SK-N-SH (cell line): ENCODE measurements around the gene PNCK. TPM values are rescaled to one million over a fixed set of nuclear protein-coding genes. Genes with fewer than 3 reads are reported as not detected.

Experiments used
- CTCF ChIA-PET: fragments of 300-600, 350-600 bp; formaldehyde crosslinking; extraction: SDS; loops from one replicate; lab custom pipeline; 2021; lab: Yijun Ruan, JAX
- POLR2A ChIA-PET: fragments of 350-600 bp; sonication (Branson Sonifier 250); formaldehyde crosslinking; extraction: SDS; loops from one replicate; lab custom pipeline; 2020; ENCODE audit warnings: antibody characterized with exemption, inconsistent platforms; lab: Yijun Ruan, JAX
- DNase-seq: peaks from one replicate; pipeline ENCODE4 v3.0.0; 2012
- H2AFZ ChIP-seq: fragments of 200-600 bp; sonication (generic); 2 replicates; pipeline ENCODE4 v1.8.1; 2016; ENCODE audit warnings: antibody characterized with exemption, mild to moderate bottlenecking, low read depth
- H3F3A ChIP-seq: fragments of 200-600 bp; sonication (generic); replicated peaks from 2 replicates; pipeline ENCODE3; 2016; ENCODE audit warnings: antibody characterized with exemption, mild to moderate bottlenecking; ENCODE audit not compliant: insufficient read depth
- H3K27ac ChIP-seq, 2 experiments: fragments of 200-500 bp in 1 of 2; fragments of 200-600 bp in 1 of 2; sonication (Bioruptor generic) in 1 of 2; sonication (generic), shearing (Covaris generic) in 1 of 2; 2 replicates each; pipeline versions ENCODE4 v1.5.1 to v1.6.1; 2014 to 2016; ENCODE audit warnings: low read depth in 2 of 2, inconsistent platforms in 1 of 2, low read length in 1 of 2, mild to moderate bottlenecking in 1 of 2, mixed read lengths in 1 of 2
- H3K27me3 ChIP-seq: fragments of 200-600 bp; sonication (generic), shearing (Covaris generic); 2 replicates; pipeline ENCODE4 v1.6.1; 2016; ENCODE audit warnings: mixed run types; ENCODE audit not compliant: insufficient read depth
- H3K36me3 ChIP-seq, 2 experiments: fragments of 200-500 bp in 1 of 2; fragments of 200-600 bp in 1 of 2; sonication (Bioruptor generic) in 1 of 2; sonication (generic) in 1 of 2; replicated peaks in 1 of 2; 2 replicates each; pipeline versions ENCODE3 to v1.5.1; 2014 to 2016; ENCODE audit warnings: low read length in 1 of 2, mild to moderate bottlenecking in 1 of 2; ENCODE audit not compliant: insufficient read depth in 2 of 2, control insufficient read depth in 1 of 2
- H3K4me1 ChIP-seq, 2 experiments: fragments of 200-500 bp in 1 of 2; fragments of 200-600 bp in 1 of 2; sonication (Bioruptor generic) in 1 of 2; sonication (generic), shearing (Covaris generic) in 1 of 2; 2 replicates each; pipeline versions ENCODE4 v1.5.1 to v1.6.1; 2014 to 2016; ENCODE audit warnings: low read depth in 1 of 2, low read length in 1 of 2, mixed run types in 1 of 2; ENCODE audit not compliant: insufficient read depth in 2 of 2, control insufficient read depth in 1 of 2
- H3K4me2 ChIP-seq: fragments of 200-600 bp; sonication (generic), shearing (Covaris generic); 2 replicates; pipeline ENCODE4 v1.6.1; 2017; ENCODE audit warnings: mixed run types
- H3K4me3 ChIP-seq, 2 experiments: fragments of 200-500 bp in 1 of 2; fragments of 200-600 bp in 1 of 2; sonication (Bioruptor generic) in 1 of 2; sonication (generic), shearing (Covaris generic) in 1 of 2; 2 replicates each; pipeline versions ENCODE4 v1.5.1 to v1.8.1; 2014 to 2016; ENCODE audit warnings: low read depth in 2 of 2, inconsistent platforms in 1 of 2, low read length in 1 of 2, mild to moderate bottlenecking in 1 of 2, mixed read lengths in 1 of 2, moderate library complexity in 1 of 2
- H3K79me2 ChIP-seq: fragments of 200-600 bp; sonication (generic); 2 replicates; pipeline ENCODE4 v1.8.1; 2017; ENCODE audit warnings: mild to moderate bottlenecking; ENCODE audit not compliant: insufficient read depth
- H3K9ac ChIP-seq: fragments of 200-600 bp; sonication (generic); 2 replicates; pipeline ENCODE4 v1.6.1; 2017; ENCODE audit warnings: mixed run types
- H3K9me2 ChIP-seq: fragments of 200-600 bp; sonication (generic); 2 replicates; pipeline ENCODE4 v1.6.1; 2017; ENCODE audit warnings: mixed run types
- H3K9me3 ChIP-seq: fragments of 200-600 bp; sonication (generic); 2 replicates; pipeline ENCODE4 v1.6.1; 2017; ENCODE audit warnings: mixed run types, mild to moderate bottlenecking, moderate library complexity
- H4K20me1 ChIP-seq: fragments of 200-600 bp; sonication (generic); 2 replicates; pipeline ENCODE4 v1.6.1; 2017; ENCODE audit warnings: mild to moderate bottlenecking, mixed run types; ENCODE audit not compliant: insufficient read depth
- EP300 ChIP-seq, 2 experiments: IDR thresholded peaks; 2 replicates each; pipeline versions ENCODE4 v1.4.0 to v1.6.1; 2012; ENCODE audit warnings: borderline replicate concordance in 1 of 2, low read depth in 1 of 2, low read length in 1 of 2
- EZH2phosphoT487 ChIP-seq: fragments of 200-600 bp; sonication (generic); IDR thresholded peaks from 2 replicates; pipeline ENCODE4 v1.6.1; 2017; ENCODE audit warnings: low read depth, mixed run types, mild to moderate bottlenecking, antibody characterized with exemption, moderate library complexity, borderline replicate concordance
- FOXM1 ChIP-seq: IDR thresholded peaks from 2 replicates; pipeline ENCODE4 v1.4.0; 2012; ENCODE audit warnings: low read depth, mild to moderate bottlenecking
- JUND ChIP-seq: IDR thresholded peaks from 2 replicates; pipeline ENCODE4 v1.4.0; 2012
- NFIC ChIP-seq: IDR thresholded peaks from 2 replicates; pipeline ENCODE4 v1.4.0; 2012; ENCODE audit warnings: borderline replicate concordance
- NRF1 ChIP-seq: IDR thresholded peaks from 2 replicates; pipeline ENCODE4 v1.6.1; 2012; ENCODE audit warnings: low read depth, mild to moderate bottlenecking, low read length
- PBX3 ChIP-seq: IDR thresholded peaks from 2 replicates; pipeline ENCODE4; 2012
- RFX5 ChIP-seq: IDR thresholded peaks from 2 replicates; pipeline ENCODE4 v1.6.1; 2012; ENCODE audit warnings: mild to moderate bottlenecking, improper control_type of control experiment, low read length
- RXRA ChIP-seq: IDR thresholded peaks from 2 replicates; pipeline ENCODE4 v1.4.0; 2012; ENCODE audit warnings: low read depth, mild to moderate bottlenecking, borderline replicate concordance
- TCF12 ChIP-seq: IDR thresholded peaks from 2 replicates; pipeline ENCODE4 v1.4.0; 2012
- YY1 ChIP-seq: IDR thresholded peaks from 2 replicates; pipeline ENCODE4 v1.4.0; 2012; ENCODE audit warnings: low read depth, mild to moderate bottlenecking
- ZBTB33 ChIP-seq: IDR thresholded peaks from 2 replicates; pipeline ENCODE4 v1.4.0; 2012; ENCODE audit warnings: low read depth, borderline replicate concordance
- WGBS: methylation state at CpG from one replicate; pipeline ENCODE4 v1.1.6; 2017; ENCODE audit warnings: low lambda C conversion rate; 5-methylcytosine and 5-hydroxymethylcytosine counted together
- polyA plus RNA-seq, 3 experiments: library from polyadenylated mRNA; depleted of rRNA; stranded (reverse); fragments of >200 nt; gene quantifications; 2 replicates each; pipeline ENCODE4 v1.2.3, GENCODE V29; 2012
- TF ChIP-seq, protein P1 (sequence below): fragments of 200-600 bp; sonication (generic); IDR thresholded peaks from 2 replicates; pipeline ENCODE4 v1.6.1; 2017; ENCODE audit warnings: antibody characterized with exemption, mild to moderate bottlenecking, moderate library complexity
- TF ChIP-seq, protein P2 (sequence below): fragments of 150-350 bp; IDR thresholded peaks from 2 replicates; pipeline ENCODE4 v1.6.1; 2017; ENCODE audit warnings: antibody characterized with exemption, low read length, low read depth, borderline replicate concordance

The PNCK gene
- polyA plus RNA-seq, 1 of the 3 experiments (the other 2 are of a cell fraction) = 1.2 TPM

DNA sequence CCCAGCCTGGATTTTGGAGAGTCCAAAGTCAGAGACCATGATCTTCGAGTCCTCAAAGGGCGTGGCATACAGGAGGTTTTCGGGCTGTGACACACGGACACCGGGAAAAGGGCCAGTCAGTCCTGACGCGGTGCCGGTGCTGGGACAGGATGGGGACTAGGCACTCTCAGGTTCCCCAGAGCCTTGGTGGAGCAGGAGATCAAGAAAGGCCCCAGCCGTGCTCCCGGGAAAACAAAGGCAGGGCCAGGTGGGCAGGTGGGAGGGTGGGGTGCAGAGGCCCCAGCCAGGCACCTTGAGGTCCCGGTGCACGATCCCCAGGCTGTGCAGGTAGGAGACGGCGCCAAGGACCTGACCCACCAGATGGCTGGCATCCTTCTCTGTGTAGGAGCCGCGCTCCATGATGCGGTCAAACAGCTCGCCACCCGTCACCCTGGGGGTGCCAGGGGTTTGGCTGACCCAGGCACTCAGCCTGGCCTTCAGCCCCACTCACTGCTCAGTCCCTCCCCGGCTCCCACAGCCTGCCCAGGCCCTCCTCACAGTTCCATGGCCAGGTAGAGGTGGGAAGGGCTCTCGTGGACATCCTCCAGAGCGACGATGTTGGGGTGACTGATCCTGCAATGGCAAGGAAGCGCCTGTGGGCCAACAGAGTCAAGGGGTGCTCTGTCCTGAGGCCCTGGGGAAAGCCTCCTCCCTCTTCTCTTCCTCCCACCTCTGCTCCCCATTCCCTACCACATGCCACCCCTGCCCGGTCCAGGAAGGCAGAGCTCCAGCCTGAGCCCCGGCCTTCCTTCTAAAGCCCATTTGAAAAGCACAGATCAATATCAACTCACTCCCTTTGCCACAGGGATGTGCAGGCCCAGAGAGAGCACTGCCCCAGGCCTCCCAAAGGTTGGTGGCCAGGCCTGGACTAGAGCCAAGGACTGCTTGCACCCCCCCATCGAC, 1.8 kb downstream of the PNCK start (continued):
- TF ChIP-seq, protein P1, sequence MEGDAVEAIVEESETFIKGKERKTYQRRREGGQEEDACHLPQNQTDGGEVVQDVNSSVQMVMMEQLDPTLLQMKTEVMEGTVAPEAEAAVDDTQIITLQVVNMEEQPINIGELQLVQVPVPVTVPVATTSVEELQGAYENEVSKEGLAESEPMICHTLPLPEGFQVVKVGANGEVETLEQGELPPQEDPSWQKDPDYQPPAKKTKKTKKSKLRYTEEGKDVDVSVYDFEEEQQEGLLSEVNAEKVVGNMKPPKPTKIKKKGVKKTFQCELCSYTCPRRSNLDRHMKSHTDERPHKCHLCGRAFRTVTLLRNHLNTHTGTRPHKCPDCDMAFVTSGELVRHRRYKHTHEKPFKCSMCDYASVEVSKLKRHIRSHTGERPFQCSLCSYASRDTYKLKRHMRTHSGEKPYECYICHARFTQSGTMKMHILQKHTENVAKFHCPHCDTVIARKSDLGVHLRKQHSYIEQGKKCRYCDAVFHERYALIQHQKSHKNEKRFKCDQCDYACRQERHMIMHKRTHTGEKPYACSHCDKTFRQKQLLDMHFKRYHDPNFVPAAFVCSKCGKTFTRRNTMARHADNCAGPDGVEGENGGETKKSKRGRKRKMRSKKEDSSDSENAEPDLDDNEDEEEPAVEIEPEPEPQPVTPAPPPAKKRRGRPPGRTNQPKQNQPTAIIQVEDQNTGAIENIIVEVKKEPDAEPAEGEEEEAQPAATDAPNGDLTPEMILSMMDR = no peak
- TF ChIP-seq NFIC (no peak), NRF1 (no peak), RFX5 (no peak), TCF12 (no peak)

DNA sequence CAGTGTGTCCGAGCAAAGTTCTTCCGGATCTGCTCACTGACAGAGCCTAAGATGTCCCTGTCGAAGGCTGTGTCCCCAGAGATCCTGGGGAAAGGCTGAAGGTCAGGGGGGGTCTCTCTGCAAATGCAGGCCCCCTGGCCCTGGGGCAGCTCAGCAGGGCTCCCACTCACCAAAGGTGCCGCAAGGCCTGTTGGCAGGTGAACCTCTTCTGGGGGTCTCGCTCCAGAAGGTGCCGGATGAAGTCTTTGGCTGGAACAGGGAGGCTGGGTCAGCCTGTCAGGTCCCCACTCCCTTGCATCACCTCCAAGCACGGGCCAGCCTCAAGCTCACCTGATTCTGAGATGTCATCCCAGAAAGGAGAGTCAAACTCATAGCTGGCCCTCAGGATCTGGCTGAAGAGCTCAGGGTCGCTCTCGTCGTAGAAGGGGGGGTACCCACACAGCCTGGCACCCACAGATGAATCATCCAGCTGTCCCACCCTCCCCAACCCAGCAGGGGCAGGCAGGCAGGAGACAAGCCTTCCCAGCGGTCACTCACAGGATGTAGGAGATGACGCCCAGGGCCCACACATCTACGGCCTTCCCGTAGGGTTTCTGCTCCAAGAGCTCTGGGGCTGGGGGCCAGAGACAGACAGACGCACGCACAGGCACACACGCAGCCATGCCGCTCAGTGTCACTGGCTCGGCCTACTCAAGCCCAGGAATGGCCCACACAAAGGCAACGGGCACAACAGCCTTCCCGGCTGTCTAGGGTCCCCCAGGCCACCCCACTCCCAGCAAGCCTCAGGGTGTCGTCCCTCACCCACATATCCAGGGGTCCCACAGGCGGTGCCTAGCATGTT, 2.6 kb downstream of the PNCK start:
- Histone ChIP-seq H3K9ac (no peak overlapping the region), H3K36me3 (no peaks in the 10 kb centered on the region), H3K79me2 (no peaks in the 10 kb centered on the region), H2AFZ (no peak overlapping the region), H3K9me2 (no peaks in the 10 kb centered on the region), H4K20me1 (no peaks in the 10 kb centered on the region), H3K27ac (no peak overlapping the region), H3K4me2 (no peak overlapping the region), H3F3A (no peaks in the 10 kb centered on the region), H3K4me3 (no peak overlapping the region), H3K9me3 (no peaks in the 10 kb centered on the region), H3K27me3 (peaks cover 6% of the 10 kb centered on the region; the same call in 1 of the 2 replicates), H3K4me1 (peaks cover 0 to 3% of the 10 kb centered on the region in 2 experiments; a peak in 1 of 4 replicates)
- ChIA-PET CTCF (interaction anchor here (0.6 to 10.5 kb wide), 10 partner anchors 10 to 163 kb away, joined by 3 to 128 read pairs (median 3); partner anchors contain the start of gene DUSP9), POLR2A (interaction anchor here (1.0 kb wide), 1 partner anchor 45 kb away, joined by 3 read pairs; no protein-coding TSS in a partner anchor)
- no peak for DNase-seq
- TF ChIP-seq ZBTB33 (no peak), FOXM1 (no peak), EZH2phosphoT487 (no peak), EP300 (IDR thresholded peaks at IDR 0.05; ENCODE audit: borderline replicate concordance in 1 of 2, low read depth in 1 of 2, low read length in 1 of 2) (no peak), YY1 (no peak), RXRA (no peak), JUND (no peak), PBX3 (no peak)
- TF ChIP-seq, protein P2, sequence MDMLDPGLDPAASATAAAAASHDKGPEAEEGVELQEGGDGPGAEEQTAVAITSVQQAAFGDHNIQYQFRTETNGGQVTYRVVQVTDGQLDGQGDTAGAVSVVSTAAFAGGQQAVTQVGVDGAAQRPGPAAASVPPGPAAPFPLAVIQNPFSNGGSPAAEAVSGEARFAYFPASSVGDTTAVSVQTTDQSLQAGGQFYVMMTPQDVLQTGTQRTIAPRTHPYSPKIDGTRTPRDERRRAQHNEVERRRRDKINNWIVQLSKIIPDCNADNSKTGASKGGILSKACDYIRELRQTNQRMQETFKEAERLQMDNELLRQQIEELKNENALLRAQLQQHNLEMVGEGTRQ = no peak
- WGBS = 53% methylated on average over 3 of the region's 23 CpGs
